T-cell (primary cell): ENCODE measurements around the gene OXT. TPM values are rescaled to one million over a fixed set of nuclear protein-coding genes. Genes with fewer than 3 reads are reported as not detected.
A peak's percentile ranks its signal among the peaks of the same experiment; 100 is the strongest.

ENCODE experiments used
- ATAC-seq, 4 experiments: fragments of 200-7000 bp in 3 of 4; fragments of 150-1000 bp in 1 of 4; cut with Tn5 transposase; replicated peaks in 1 of 4; 1 replicate in 3 of 4; 2 replicates in 1 of 4; pipeline ENCODE4 v1.10.0; 2021; ENCODE audit warnings: moderate library complexity in 3 of 4, mild to moderate bottlenecking in 2 of 4, moderate number of reproducible peaks in 1 of 4
- CTCF ChIA-PET, 2 donors: fragments of 300-600 bp; sonication (Branson Sonifier 250); formaldehyde crosslinking; loops; one replicate each; lab custom pipeline; 2022; ENCODE audit warnings: antibody characterized with exemption in 2 of 2; lab: Charles Lee
- POLR2A ChIA-PET, 2 donors: fragments of 300-600 bp; sonication (Branson Sonifier 250); formaldehyde crosslinking; loops; one replicate each; lab custom pipeline; 2022; ENCODE audit warnings: antibody characterized with exemption in 2 of 2; lab: Charles Lee
- DNase-seq, 35 experiments: peaks; one replicate each; pipeline versions ENCODE4 v3.0.0 to v3.0.0-alpha.2; 2013 to 2023
- H3K27ac ChIP-seq: one replicate; pipeline ENCODE4 v1.5.1; 2013; ENCODE audit warnings: low read length
- H3K27me3 ChIP-seq, 2 experiments: replicated peaks in 1 of 2; 1 replicate in 1 of 2; 2 replicates in 1 of 2; pipeline versions ENCODE4 v1.6.1 to v1.7.0; 2013; ENCODE audit warnings: low read length in 1 of 2, mixed read lengths in 1 of 2; ENCODE audit not compliant: control insufficient read depth in 2 of 2, insufficient read depth in 2 of 2; ENCODE audit errors: extremely low read depth in 1 of 2
- H3K36me3 ChIP-seq, 2 donors: 1 replicate in 1 of 2; 2 replicates in 1 of 2; pipeline versions ENCODE4 v1.6.1 to v1.7.0; 2013; ENCODE audit warnings: low read length in 1 of 2; ENCODE audit not compliant: control insufficient read depth in 2 of 2, insufficient read depth in 1 of 2; ENCODE audit errors: extremely low read depth in 1 of 2
- H3K4me1 ChIP-seq, 2 experiments: 1 replicate in 1 of 2; 2 replicates in 1 of 2; pipeline versions ENCODE4 v1.6.1 to v1.7.0; 2013; ENCODE audit warnings: low read length in 2 of 2, mixed read lengths in 1 of 2; ENCODE audit not compliant: insufficient read depth in 2 of 2, control insufficient read depth in 1 of 2; ENCODE audit errors: extremely low read depth in 1 of 2
- H3K4me3 ChIP-seq, 2 donors: 1 replicate in 1 of 2; 2 replicates in 1 of 2; pipeline versions ENCODE4 v1.5.1 to v1.7.0; 2013; ENCODE audit warnings: mild to moderate bottlenecking in 2 of 2, low read length in 1 of 2, moderate library complexity in 1 of 2; ENCODE audit not compliant: control insufficient read depth in 1 of 2; ENCODE audit errors: extremely low read depth in 1 of 2
- H3K9me3 ChIP-seq: 2 replicates; pipeline ENCODE4 v1.7.0; 2013
- H3K27ac Mint-ChIP-seq, 2 donors: one replicate each; pipeline ENCODE4 v1.8.0; 2020 to 2021; ENCODE audit warnings: mild to moderate bottlenecking in 2 of 2, mixed read lengths in 2 of 2
- H3K27me3 Mint-ChIP-seq, 2 donors: one replicate each; pipeline ENCODE4 v1.8.0; 2021 to 2022; ENCODE audit warnings: mixed read lengths in 2 of 2
- H3K36me3 Mint-ChIP-seq: one replicate; pipeline ENCODE4 v1.8.0; 2021; ENCODE audit warnings: mixed read lengths
- H3K4me1 Mint-ChIP-seq, 3 donors: one replicate each; pipeline ENCODE4 v1.8.0; 2020 to 2022; ENCODE audit warnings: mixed read lengths in 3 of 3, mild to moderate bottlenecking in 1 of 3
- H3K4me3 Mint-ChIP-seq, 3 donors: one replicate each; pipeline ENCODE4 v1.8.0; 2020 to 2022; ENCODE audit warnings: mild to moderate bottlenecking in 3 of 3, mixed read lengths in 3 of 3, moderate library complexity in 3 of 3
- H3K9me3 Mint-ChIP-seq, 3 donors: one replicate each; pipeline ENCODE4 v1.8.0; 2020 to 2022; ENCODE audit warnings: mixed read lengths in 3 of 3
- WGBS: methylation state at CpG from one replicate; pipeline ENCODE4 v1.1.5; 2013; ENCODE audit warnings: missing lambda C conversion rate; ENCODE audit not compliant: insufficient coverage; 5-methylcytosine and 5-hydroxymethylcytosine counted together
- total RNA-seq, 35 experiments: library from RNA in 6 of 35; stranded (reverse) in 6 of 35; fragments of 120-200 nt in 1 of 35; gene quantifications; one replicate each; pipeline versions ENCODE4 v1.2.1 to v1.2.4 and lab custom pipeline; 2013 to 2026

The OXT gene
- total RNA-seq, 5 donors from 2014 or later (not counting 1 experiment from before 2014, with no cell fraction given) = 0.92 to 3.0 (median 1.5) TPM; not detected in 2

DNA sequence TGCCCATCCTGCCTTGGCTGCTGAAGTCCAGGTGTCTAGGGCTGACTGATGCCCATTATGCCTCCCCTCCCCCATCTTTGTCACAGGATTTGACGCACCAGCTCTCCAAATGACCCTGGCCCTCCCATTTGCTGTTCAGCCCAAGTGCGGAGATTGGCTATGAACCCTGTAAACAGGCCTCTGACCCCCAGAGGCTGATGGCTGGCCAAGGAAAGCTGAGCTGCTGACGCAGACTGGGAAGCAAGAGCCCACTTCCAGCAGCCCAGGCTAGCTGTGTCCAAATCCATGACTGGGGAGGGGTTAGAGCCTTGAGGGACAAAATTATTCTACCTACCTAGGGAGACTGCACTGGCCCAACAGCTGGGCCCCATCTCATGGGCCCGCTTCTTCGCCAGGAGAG, 28.8 kb upstream of the OXT start:
- no peak overlapping the region for H3K27ac ChIP-seq
- DNase-seq = no peak
- 92% methylated on average over 2 of the region's 5 CpGs for WGBS
- Mint-ChIP-seq H3K27me3 (no peaks in the 10 kb centered on the region), H3K9me3 (no peaks in the 10 kb centered on the region), H3K4me1 (peaks cover 16 to 20% (median 17%) of the 10 kb centered on the region in 3 donors), H3K4me3 (no peak overlapping the region), H3K27ac (no peak overlapping the region), H3K36me3 (peaks cover 18% of the 10 kb centered on the region)
- H3K27me3 ChIP-seq = no peaks in the 10 kb centered on the region
- no peak overlapping the region for H3K4me3 ChIP-seq
- H3K9me3 ChIP-seq = no peaks in the 10 kb centered on the region
- H3K4me1 ChIP-seq = peaks cover 4 to 19% of the 10 kb centered on the region in 2 experiments
- no peak for ATAC-seq
- peaks cover 0 to 33% of the 10 kb centered on the region in 2 donors for H3K36me3 ChIP-seq
- ChIA-PET POLR2A (no interaction called here), CTCF (interaction anchor here in 1 of 2 donors (0.6 kb wide), 1 partner anchor 211 kb away, joined by 4 read pairs; no protein-coding TSS in a partner anchor)

- Mint-ChIP-seq H3K4me1 (peaks cover 16 to 21% (median 20%) of the 10 kb centered on the region in 3 donors), H3K27ac (peak within 1 kb of the TSS in 1 of 2 donors; percentile 28)
- CTCF ChIA-PET = no interaction called here
Measured at GRCh38 chr20:3043322-3043721, 28.1 kb upstream of the OXT start, which contains the start of gene GNRH2. GNRH2 (plus strand) TSS chr20:3043622; CDS start chr20:3044415, 793 bp downstream.

DNA sequence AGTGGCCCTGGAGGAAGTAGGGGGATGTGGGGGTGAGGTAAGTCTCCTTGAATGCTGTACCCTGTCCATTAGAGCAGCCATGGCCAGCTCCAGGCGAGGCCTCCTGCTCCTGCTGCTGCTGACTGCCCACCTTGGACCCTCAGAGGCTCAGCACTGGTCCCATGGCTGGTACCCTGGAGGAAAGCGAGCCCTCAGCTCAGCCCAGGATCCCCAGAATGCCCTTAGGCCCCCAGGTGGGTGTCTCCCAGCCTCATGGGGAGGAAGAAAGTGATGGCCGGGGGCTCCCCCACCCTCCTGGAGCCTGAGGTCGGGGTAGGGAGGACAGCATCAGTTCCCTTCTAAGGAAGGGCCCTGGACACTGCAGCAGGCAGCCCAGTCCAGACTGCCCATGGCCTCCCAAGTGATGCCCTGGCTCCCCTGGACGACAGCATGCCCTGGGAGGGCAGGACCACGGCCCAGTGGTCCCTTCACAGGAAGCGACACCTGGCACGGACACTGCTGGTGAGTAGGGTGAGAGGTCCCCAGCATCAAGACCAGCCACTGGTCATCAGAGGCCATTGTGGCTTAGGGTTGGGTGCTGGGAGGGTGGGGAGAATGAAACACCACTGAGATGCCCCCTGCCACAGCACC, 27.0 kb upstream of the OXT start:
- Mint-ChIP-seq H3K36me3 (peaks cover 12% of the 10 kb centered on the region), H3K9me3 (no peaks in the 10 kb centered on the region), H3K27ac (no peak overlapping the region), H3K4me1 (peaks cover 16 to 22% (median 20%) of the 10 kb centered on the region in 3 donors), H3K27me3 (no peaks in the 10 kb centered on the region), H3K4me3 (peak overlapping the region; percentile 79 to 82 (median 82))
- Histone ChIP-seq H3K36me3 (peaks cover 0 to 32% of the 10 kb centered on the region in 2 donors), H3K27ac (no peak overlapping the region), H3K4me1 (peaks cover 4 to 22% of the 10 kb centered on the region in 2 experiments), H3K27me3 (no peaks in the 10 kb centered on the region), H3K9me3 (no peaks in the 10 kb centered on the region), H3K4me3 (no peak overlapping the region)
- WGBS = 89% methylated on average over 3 of the region's 8 CpGs
- DNase-seq = no peak
- no peak for ATAC-seq
- CTCF ChIA-PET = interaction anchor here in 1 of 2 donors (0.6 kb wide), 1 partner anchor 379 kb away, joined by 3 read pairs; no protein-coding TSS in a partner anchor
- POLR2A ChIA-PET = no interaction called here

More at GRCh38 chr20:3043322-3043721, 28.1 kb upstream of the OXT start, which contains the start of gene GNRH2:
- ATAC-seq (no peak), DNase-seq (no peak)
- no peaks in the 10 kb centered on the region for H3K27me3 ChIP-seq
- H3K27ac ChIP-seq = no peak within 1 kb of the TSS
- peaks cover 4 to 22% of the 10 kb centered on the region in 2 experiments for H3K4me1 ChIP-seq
- peaks cover 0 to 34% of the 10 kb centered on the region in 2 donors for H3K36me3 ChIP-seq
- Mint-ChIP-seq H3K4me3 (peak within 1 kb of the TSS; percentile 13 to 79 (median 34)), H3K27me3 (no peaks in the 10 kb centered on the region), H3K9me3 (no peaks in the 10 kb centered on the region), H3K36me3 (peaks cover 16% of the 10 kb centered on the region)
- POLR2A ChIA-PET = interaction anchor here in 1 of 2 donors (0.6 kb wide), 1 partner anchor 1069 kb away, joined by 3 read pairs; no protein-coding TSS in a partner anchor
- H3K9me3 ChIP-seq = no peaks in the 10 kb centered on the region
- WGBS = no CpG with 5 or more reads among the region's 3 CpGs
- H3K4me3 ChIP-seq = no peak within 1 kb of the TSS

DNA sequence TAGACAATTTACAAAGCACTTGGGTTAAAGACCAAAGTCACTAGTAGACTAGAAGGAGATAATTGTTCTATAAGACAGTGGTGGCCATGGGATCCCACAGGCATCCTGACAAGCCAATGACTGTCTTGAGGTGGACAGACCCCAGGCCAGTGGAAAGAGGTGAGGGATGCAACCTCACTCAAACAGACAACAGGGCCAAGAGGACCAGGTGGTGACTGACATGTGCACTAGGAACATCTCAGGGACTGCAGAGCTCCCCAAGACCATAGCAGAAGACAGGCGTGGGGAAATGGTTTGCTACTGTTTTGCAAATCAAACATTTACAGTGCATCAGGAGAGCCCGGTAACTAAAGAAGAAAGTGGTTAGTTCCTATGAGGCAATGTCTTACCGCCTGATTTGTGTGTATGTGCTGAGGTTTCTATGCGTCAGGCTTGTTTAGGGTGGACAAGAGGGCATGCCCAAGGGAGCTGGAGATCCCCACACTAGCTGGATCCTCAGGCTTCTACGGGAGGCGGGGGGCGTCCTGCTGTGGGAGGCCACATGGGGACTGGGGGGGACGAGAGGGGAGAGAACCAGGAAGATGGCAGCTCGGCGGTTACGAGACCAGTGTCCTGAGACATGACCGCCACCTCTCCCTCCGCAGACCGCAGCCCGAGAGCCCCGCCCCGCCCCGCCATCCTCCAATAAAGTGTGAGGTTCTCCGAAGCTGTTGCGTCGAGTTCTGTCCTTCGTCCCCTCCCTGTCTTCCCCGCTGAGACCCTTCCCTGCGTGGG, 26.2 kb upstream of the OXT start:
- Mint-ChIP-seq H3K27ac (peak overlapping the region; percentile 67 to 86), H3K27me3 (no peaks in the 10 kb centered on the region), H3K4me1 (peaks cover 16 to 22% (median 20%) of the 10 kb centered on the region in 3 donors), H3K4me3 (peak overlapping the region; percentile 79 to 82 (median 82)), H3K9me3 (no peaks in the 10 kb centered on the region), H3K36me3 (peaks cover 17% of the 10 kb centered on the region)
- DNase-seq = peak in 26 of 35 experiments; percentile 7 to 52 (median 21)
- peak; percentile 21 to 42 (median 38) for ATAC-seq
- peak overlapping the region; percentile 56 for H3K27ac ChIP-seq
- POLR2A ChIA-PET = interaction anchor here (0.6 kb wide), 2 partner anchors 208 to 659 kb away, joined by 3 read pairs; no protein-coding TSS in a partner anchor
- peak overlapping the region; percentile 68 to 69 for H3K4me3 ChIP-seq
- no peaks in the 10 kb centered on the region for H3K27me3 ChIP-seq
- H3K9me3 ChIP-seq = no peaks in the 10 kb centered on the region
- 5% methylated on average over 19 of the region's 24 CpGs for WGBS
- peaks cover 4 to 22% of the 10 kb centered on the region in 2 experiments for H3K4me1 ChIP-seq
- peaks cover 0 to 32% of the 10 kb centered on the region in 2 donors for H3K36me3 ChIP-seq
- CTCF ChIA-PET = interaction anchor here in 1 of 2 donors (0.6 to 1.1 kb wide), 2 partner anchors 9 to 379 kb away, joined by 3 read pairs; no protein-coding TSS in a partner anchor

DNA sequence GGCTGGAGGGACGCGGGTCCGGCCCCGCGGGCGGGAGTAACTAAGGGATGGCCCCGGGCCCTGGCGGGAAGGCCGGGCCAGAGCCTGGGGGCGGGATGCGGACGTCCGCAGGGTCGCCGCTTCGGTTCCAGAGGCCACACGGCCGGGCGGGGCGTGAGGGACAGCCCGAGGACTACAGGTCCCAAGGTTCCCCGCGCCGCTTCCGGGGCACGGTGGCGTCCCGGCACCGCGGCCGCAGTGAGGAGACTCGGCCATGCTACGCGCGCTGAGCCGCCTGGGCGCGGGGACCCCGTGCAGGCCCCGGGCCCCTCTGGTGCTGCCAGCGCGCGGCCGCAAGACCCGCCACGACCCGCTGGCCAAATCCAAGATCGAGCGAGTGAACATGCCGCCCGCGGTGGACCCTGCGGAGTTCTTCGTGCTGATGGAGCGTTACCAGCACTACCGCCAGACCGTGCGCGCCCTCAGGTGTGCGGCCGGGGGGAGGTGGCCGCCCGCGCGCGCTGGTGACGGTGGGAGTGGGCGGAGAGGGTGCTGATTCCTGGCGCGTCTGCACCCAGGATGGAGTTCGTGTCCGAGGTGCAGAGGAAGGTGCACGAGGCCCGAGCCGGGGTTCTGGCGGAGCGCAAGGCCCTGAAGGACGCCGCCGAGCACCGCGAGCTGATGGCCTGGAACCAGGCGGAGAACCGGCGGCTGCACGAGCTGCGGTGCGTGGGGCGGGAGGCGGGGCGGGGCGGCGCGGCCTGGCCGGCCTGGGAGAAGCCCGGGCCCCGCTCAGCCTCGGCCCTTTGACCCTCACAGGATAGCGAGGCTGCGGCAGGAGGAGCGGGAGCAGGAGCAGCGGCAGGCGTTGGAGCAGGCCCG, 25.4 kb upstream of the OXT start, which contains the start of gene MRPS26:
TSS of gene MRPS26 (plus strand) at position 237 of the 861 bp plus-strand sequence. CDS start at position 254, 17 bp downstream.
- ATAC-seq = peak; percentile 91 to 95 (median 92)
- peaks cover 0 to 27% of the 10 kb centered on the region in 2 donors for H3K36me3 ChIP-seq
- no peaks in the 10 kb centered on the region for H3K9me3 ChIP-seq
- H3K27me3 ChIP-seq = no peaks in the 10 kb centered on the region
- CTCF ChIA-PET = interaction anchor here in 1 of 2 donors (1.1 kb wide), 1 partner anchor 8 kb away, joined by 3 read pairs; no protein-coding TSS in a partner anchor
- peak within 1 kb of the TSS; percentile 56 for H3K27ac ChIP-seq
- under 1% methylated on average over 102 of the region's 104 CpGs for WGBS
- peaks cover 4 to 22% of the 10 kb centered on the region in 2 experiments for H3K4me1 ChIP-seq
- H3K4me3 Mint-ChIP-seq = peak within 1 kb of the TSS; percentile 79 to 82 (median 82)
- H3K36me3 Mint-ChIP-seq = peaks cover 17% of the 10 kb centered on the region
- peak within 1 kb of the TSS; percentile 79 to 86 for H3K27ac Mint-ChIP-seq
- POLR2A ChIA-PET = interaction anchor here in 1 of 2 donors (0.6 kb wide), 2 partner anchors 180 to 208 kb away, joined by 3 to 5 read pairs; no protein-coding TSS in a partner anchor
- no peaks in the 10 kb centered on the region for H3K9me3 Mint-ChIP-seq
- H3K27me3 Mint-ChIP-seq = no peaks in the 10 kb centered on the region
- H3K4me3 ChIP-seq = peak within 1 kb of the TSS; percentile 68 to 69
- peak; percentile 31 to 83 (median 70) for DNase-seq
- H3K4me1 Mint-ChIP-seq = peaks cover 16 to 23% (median 20%) of the 10 kb centered on the region in 3 donors
